ENCODE measurements around the gene ZGRF1.

GRCh38 chr4:112521123-112522023, 115.3 kb downstream of the ZGRF1 start:
- TF ChIP-seq L3MBTL2 (conservative IDR thresholded peaks at IDR 0.05) = no peak
- TF ChIP-seq NFRKB (IDR thresholded peaks at IDR 0.05) = no peak
- TF ChIP-seq SUZ12 (IDR thresholded peaks at IDR 0.05) = no peak
- no peak for TF ChIP-seq BHLHE40 (IDR thresholded peaks at IDR 0.05; ENCODE audit: borderline replicate concordance)
- TF ChIP-seq ZNF384 (IDR thresholded peaks at IDR 0.05) = no peak
- TF ChIP-seq FOXM1 (IDR thresholded peaks at IDR 0.05; ENCODE audit: borderline replicate concordance) = no peak
- no peak for TF ChIP-seq PKNOX1 (IDR thresholded peaks at IDR 0.05)
- no peak for TF ChIP-seq LEF1 (IDR thresholded peaks at IDR 0.05; ENCODE audit: borderline replicate concordance)

All from HEK293T (cell line).